Activated CD4-positive, alpha-beta T cell treated with anti-CD3 and anti-CD28 coated beads, Interleukin-2, amount 50 U/mL, for 4 hours (primary cell): ENCODE results near the gene GJB3.

Experiments
- DNase-seq, 2 experiments: peaks; one replicate each; pipeline ENCODE4 v3.0.0-alpha.2; 2020

Gene GJB3

DNA sequence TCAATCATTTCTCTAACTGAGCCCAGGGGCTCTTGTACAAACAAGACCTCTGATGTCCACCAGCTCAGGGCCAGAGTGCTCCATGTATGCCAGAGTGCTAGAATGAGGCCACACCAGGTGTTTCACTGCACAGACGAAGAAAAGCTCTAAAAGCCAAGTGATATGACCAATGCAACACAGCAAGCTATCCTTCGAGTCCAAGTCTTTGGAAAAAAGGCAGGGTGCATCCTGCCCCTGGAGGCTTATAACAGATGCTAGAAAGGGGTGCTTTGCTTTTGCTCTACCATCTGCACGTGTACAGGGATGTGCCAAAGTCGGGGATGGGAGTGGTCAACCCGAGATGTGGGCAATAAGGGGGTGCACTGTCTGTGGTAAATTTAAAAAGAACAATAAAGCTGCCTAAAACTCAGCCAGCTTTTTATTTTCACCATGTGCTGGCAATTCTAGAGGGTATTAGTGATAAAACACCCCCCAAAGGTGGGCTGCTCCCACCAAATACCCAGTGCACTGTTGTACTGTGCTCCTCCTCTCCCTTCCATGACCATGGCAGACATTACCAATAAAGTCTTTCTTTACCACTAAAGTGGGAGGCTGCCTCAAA, 46.4 kb downstream of the GJB3 start:
- no peak for DNase-seq

- DNase-seq: no peak
Measured at GRCh38 chr1:34828611-34829010, 47.6 kb downstream of the GJB3 start.

- no peak for DNase-seq
Measured at GRCh38 chr1:34829250-34829649, 48.2 kb downstream of the GJB3 start.

GRCh38 chr1:34831721-34832246, 50.8 kb downstream of the GJB3 start:
- DNase-seq: no peak

GRCh38 chr1:34833711-34834110, 52.7 kb downstream of the GJB3 start:
- no peak for DNase-seq
